ENCODE results near the gene OAS3. TPM values are rescaled to one million over a fixed set of nuclear protein-coding genes. Genes with fewer than 3 reads are reported as not detected.

Gene OAS3
- total RNA-seq, 1 donor from 2014 or later: 20.1 TPM

DNA sequence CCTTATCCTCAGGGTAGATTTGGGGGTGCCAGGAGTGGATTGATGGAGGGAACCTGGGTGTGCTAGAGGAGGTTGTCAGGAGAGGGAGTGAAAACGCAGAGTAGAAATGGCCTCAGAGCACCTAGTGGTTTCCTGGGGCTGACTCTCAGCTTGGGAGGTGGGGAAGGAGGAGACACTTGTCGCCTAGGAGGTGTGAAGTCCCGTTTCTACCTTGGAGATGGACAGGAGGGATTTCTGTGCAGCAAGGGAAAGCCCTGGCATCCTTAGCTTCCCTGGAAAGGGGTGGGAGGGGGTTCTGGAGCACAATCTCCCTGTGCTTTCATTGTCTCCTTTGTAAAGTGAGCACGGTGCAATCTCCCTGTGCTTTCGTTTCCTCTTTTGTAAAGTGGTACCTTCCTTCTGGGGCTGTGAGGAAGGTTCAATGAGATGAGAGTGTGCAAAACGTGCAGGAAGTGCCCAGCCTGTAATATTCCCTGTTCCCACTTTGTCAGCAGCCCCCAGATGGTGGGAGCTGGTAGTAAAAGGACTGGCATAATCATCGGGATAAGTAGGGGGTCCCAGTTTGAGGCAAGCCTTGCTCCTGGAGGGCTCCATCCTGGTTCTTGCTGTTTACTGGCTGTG lies 1.6 kb downstream of the OAS3 start:
- no peak overlapping the region for H3K27ac ChIP-seq
- H3K4me3 ChIP-seq: no peak overlapping the region
- H3K9me3 ChIP-seq: no peaks in the 10 kb centered on the region
- H3K27me3 ChIP-seq: no peaks in the 10 kb centered on the region
- peak in 1 of 2 donors; percentile 65 for DNase-seq (ENCODE audit: extremely low spot score in 2 of 2)
- intact Hi-C loops (cut with DNase I): no loop called here
- TF ChIP-seq POLR2AphosphoS5 (IDR thresholded peaks at IDR 0.05; ENCODE audit: insufficient read depth in 1 of 2, low read depth in 1 of 2): no peak
- TF ChIP-seq, protein P1, sequence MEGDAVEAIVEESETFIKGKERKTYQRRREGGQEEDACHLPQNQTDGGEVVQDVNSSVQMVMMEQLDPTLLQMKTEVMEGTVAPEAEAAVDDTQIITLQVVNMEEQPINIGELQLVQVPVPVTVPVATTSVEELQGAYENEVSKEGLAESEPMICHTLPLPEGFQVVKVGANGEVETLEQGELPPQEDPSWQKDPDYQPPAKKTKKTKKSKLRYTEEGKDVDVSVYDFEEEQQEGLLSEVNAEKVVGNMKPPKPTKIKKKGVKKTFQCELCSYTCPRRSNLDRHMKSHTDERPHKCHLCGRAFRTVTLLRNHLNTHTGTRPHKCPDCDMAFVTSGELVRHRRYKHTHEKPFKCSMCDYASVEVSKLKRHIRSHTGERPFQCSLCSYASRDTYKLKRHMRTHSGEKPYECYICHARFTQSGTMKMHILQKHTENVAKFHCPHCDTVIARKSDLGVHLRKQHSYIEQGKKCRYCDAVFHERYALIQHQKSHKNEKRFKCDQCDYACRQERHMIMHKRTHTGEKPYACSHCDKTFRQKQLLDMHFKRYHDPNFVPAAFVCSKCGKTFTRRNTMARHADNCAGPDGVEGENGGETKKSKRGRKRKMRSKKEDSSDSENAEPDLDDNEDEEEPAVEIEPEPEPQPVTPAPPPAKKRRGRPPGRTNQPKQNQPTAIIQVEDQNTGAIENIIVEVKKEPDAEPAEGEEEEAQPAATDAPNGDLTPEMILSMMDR (IDR thresholded peaks at IDR 0.05): no peak
- no peak for TF ChIP-seq POLR2A (IDR thresholded peaks at IDR 0.05)
- H3K4me1 ChIP-seq: peaks cover 18% of the 10 kb centered on the region
- peaks cover 0 to 9% of the 10 kb centered on the region in 2 donors for H3K36me3 ChIP-seq

DNA sequence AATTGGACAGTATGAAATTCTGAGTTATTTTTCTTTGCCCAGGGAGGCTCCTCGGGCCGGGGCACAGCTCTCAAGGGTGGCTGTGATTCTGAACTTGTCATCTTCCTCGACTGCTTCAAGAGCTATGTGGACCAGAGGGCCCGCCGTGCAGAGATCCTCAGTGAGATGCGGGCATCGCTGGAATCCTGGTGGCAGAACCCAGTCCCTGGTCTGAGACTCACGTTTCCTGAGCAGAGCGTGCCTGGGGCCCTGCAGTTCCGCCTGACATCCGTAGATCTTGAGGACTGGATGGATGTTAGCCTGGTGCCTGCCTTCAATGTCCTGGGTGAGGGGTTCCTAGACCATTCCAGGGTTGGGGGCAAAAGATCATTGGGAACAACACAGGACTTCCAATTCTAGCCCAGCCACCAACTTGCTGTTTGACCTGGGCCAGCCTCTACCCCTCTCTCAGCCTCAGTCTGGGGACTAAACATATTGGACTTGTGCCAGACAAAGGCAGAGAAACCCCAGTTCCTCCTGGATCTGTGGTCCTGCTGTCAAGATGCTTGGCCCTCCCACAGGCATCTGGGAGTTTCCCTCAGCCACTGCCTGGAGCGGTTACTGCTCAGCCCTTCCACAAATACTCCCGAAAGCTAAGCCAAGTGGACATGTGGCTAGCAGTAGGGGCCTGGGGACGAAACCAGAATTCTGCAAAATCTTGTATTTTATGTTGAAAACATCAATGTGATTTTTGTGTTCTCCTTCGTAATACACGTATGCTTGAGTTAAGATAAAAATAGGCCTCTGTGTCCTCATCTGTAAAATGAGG lies 3.5 kb downstream of the OAS3 start:
- Histone ChIP-seq H3K9me3 (no peaks in the 10 kb centered on the region), H3K27ac (no peak overlapping the region), H3K4me3 (no peak overlapping the region), H3K36me3 (peaks cover 0 to 20% of the 10 kb centered on the region in 2 donors), H3K27me3 (no peaks in the 10 kb centered on the region), H3K4me1 (peaks cover 18% of the 10 kb centered on the region)
- intact Hi-C loops (cut with DNase I): no loop called here
- TF ChIP-seq POLR2AphosphoS5 (IDR thresholded peaks at IDR 0.05; ENCODE audit: insufficient read depth in 1 of 2, low read depth in 1 of 2) (no peak), POLR2A (IDR thresholded peaks at IDR 0.05) (no peak)
- TF ChIP-seq, protein P1 (IDR thresholded peaks at IDR 0.05): no peak
- peak; percentile 34 to 89 for DNase-seq (ENCODE audit: extremely low spot score in 2 of 2)

DNA sequence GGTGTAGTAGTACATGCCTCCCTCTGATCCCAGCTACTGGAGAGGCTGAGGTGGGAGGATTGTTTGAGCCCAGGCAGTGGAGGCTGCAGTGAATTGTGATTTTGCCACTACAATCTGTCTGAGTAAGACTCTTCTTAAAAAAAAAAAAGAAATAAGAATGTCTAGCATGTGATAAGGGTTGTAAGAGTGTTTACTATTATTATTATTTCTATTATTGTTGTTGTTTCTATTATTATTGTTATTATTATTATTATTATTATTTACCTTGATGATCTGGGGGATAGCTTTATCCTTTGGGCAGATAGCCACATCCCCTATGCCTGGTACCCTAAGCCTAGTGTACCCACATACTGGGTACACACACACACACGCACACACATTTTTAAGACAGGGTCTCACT lies 4.3 kb downstream of the OAS3 start:
- H3K36me3 ChIP-seq: peaks cover 0 to 26% of the 10 kb centered on the region in 2 donors
- intact Hi-C loops (cut with DNase I): no loop called here
- no peak overlapping the region for H3K27ac ChIP-seq
- H3K27me3 ChIP-seq: no peaks in the 10 kb centered on the region
- peaks cover 18% of the 10 kb centered on the region for H3K4me1 ChIP-seq
- peak in 1 of 2 donors; percentile 77 for DNase-seq (ENCODE audit: extremely low spot score in 2 of 2)
- H3K4me3 ChIP-seq: no peak overlapping the region
- TF ChIP-seq POLR2AphosphoS5 (IDR thresholded peaks at IDR 0.05; ENCODE audit: insufficient read depth in 1 of 2, low read depth in 1 of 2) (no peak), POLR2A (IDR thresholded peaks at IDR 0.05) (no peak)
- TF ChIP-seq, protein P1 (IDR thresholded peaks at IDR 0.05): no peak
- no peaks in the 10 kb centered on the region for H3K9me3 ChIP-seq

DNA sequence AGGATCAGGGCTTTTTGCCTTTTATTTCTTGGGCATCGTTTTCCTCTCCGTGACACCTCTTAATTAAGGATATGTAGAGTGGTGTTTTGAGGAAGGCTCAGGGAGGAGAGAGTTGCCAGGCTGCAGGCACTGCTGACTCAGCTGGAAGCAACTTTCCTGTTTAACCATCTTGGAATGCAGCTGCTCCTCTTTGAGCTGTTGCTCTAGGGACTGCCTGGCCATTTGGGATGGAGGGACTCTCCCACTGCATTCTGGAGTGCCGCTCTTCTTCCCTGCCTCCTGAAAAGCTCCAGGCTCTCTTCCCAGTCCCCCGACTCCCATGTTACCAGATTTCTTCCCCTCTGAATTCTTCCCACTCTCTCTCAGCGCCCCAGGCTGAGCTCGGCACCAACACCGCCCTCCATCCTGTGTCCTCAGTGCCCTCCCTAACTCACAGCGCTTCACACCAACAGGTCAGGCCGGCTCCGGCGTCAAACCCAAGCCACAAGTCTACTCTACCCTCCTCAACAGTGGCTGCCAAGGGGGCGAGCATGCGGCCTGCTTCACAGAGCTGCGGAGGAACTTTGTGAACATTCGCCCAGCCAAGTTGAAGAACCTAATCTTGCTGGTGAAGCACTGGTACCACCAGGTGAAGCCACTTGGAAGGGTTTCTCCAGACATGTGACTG lies 5.9 kb downstream of the OAS3 start:
- peaks cover 0 to 36% of the 10 kb centered on the region in 2 donors for H3K36me3 ChIP-seq
- no peak for TF ChIP-seq POLR2AphosphoS5 (IDR thresholded peaks at IDR 0.05; ENCODE audit: insufficient read depth in 1 of 2, low read depth in 1 of 2)
- TF ChIP-seq POLR2A (IDR thresholded peaks at IDR 0.05): no peak
- TF ChIP-seq, protein P1 (IDR thresholded peaks at IDR 0.05): no peak
- DNase-seq (ENCODE audit: extremely low spot score in 2 of 2): peak in 1 of 2 donors; percentile 70
- intact Hi-C loops (cut with DNase I): no loop called here
- no peak overlapping the region for H3K27ac ChIP-seq
- H3K4me3 ChIP-seq: no peak overlapping the region
- H3K4me1 ChIP-seq: peaks cover 11% of the 10 kb centered on the region
- H3K27me3 ChIP-seq: no peaks in the 10 kb centered on the region
- no peaks in the 10 kb centered on the region for H3K9me3 ChIP-seq
